HG02885 (cell line): ENCODE data around the gene PAFAH1B1.
"Not testable (repeated sequence)": the region's sequence is repeated elsewhere in the genome, so short reads cannot be mapped to it uniquely, and the experiment has no call there.

Experiments used
- ATAC-seq: cut with Tn5 transposase; IDR thresholded peaks from one replicate; pipeline ENCODE4 v1.9.1; 2021; ENCODE audit warnings: mild to moderate bottlenecking; ENCODE audit not compliant: unreplicated experiment, poor library complexity

Gene PAFAH1B1

GRCh38 chr17:2685696-2686095, 92.2 kb downstream of the PAFAH1B1 start:
- ATAC-seq, result no peak

GRCh38 chr17:2687074-2687418, 93.6 kb downstream of the PAFAH1B1 start:
- no peak for ATAC-seq

GRCh38 chr17:2688351-2689342, 95.2 kb downstream of the PAFAH1B1 start:
- ATAC-seq, result no peak

- no peak for ATAC-seq
Measured at GRCh38 chr17:2689411-2690164, 96.1 kb downstream of the PAFAH1B1 start.

GRCh38 chr17:2690165-2691068, 97.0 kb downstream of the PAFAH1B1 start:
- ATAC-seq, result no peak

GRCh38 chr17:2691069-2691871, 97.8 kb downstream of the PAFAH1B1 start:
- ATAC-seq, result no peak

- no peak for ATAC-seq
Measured at GRCh38 chr17:2691965-2692780, 98.7 kb downstream of the PAFAH1B1 start.

- no peak for ATAC-seq
Measured at GRCh38 chr17:2692781-2693135, 99.3 kb downstream of the PAFAH1B1 start.

GRCh38 chr17:2693561-2694380, 100.3 kb downstream of the PAFAH1B1 start:
- no peak for ATAC-seq

- no peak for ATAC-seq
Measured at GRCh38 chr17:2694381-2695242, 101.2 kb downstream of the PAFAH1B1 start.

GRCh38 chr17:2695243-2695960, 101.9 kb downstream of the PAFAH1B1 start:
- ATAC-seq, result no peak

GRCh38 chr17:2695961-2696760, 102.7 kb downstream of the PAFAH1B1 start:
- no peak for ATAC-seq

GRCh38 chr17:2697611-2698162, 104.2 kb downstream of the PAFAH1B1 start:
- ATAC-seq, result no peak

GRCh38 chr17:2699216-2699805, 105.9 kb downstream of the PAFAH1B1 start:
- ATAC-seq, result not testable (repeated sequence)

- ATAC-seq, result no peak
Measured at GRCh38 chr17:2700030-2700490, 106.6 kb downstream of the PAFAH1B1 start.
